Measurements from ENCODE around the gene LDLRAD2.

- no peak for TF ChIP-seq CTCF (IDR thresholded peaks at IDR 0.05)
- no peak for TF ChIP-seq POLR2AphosphoS5 (IDR thresholded peaks at IDR 0.05; ENCODE audit: low read depth, low read length)
These were observed 29.9 kb downstream of the LDLRAD2 start for GRCh38 chr1:21841852-21842466.

Measured in Panc1 (cell line).